DOHH2 (cell line): ENCODE results near the gene DNAH1.

Experiments used
- CTCF ChIP-seq: fragments of 200-600 bp; sonication (generic); IDR thresholded peaks from one replicate; pipeline ENCODE4 v1.5.1; 2014; ENCODE audit warnings: antibody characterized with exemption, mild to moderate bottlenecking, low read depth, low read length; ENCODE audit not compliant: poor library complexity, severe bottlenecking
- EZH2phosphoT487 ChIP-seq: fragments of 200-600 bp; sonication (generic); IDR thresholded peaks from 2 replicates; pipeline ENCODE4 v1.6.1; 2017; ENCODE audit warnings: borderline replicate concordance, mild to moderate bottlenecking, antibody characterized with exemption, low read length, moderate library complexity, mixed read lengths

GRCh38 chr3:52333869-52334557, 17.9 kb downstream of the DNAH1 start:
- no peak for TF ChIP-seq CTCF
- TF ChIP-seq EZH2phosphoT487, result no peak
